Measurements from ENCODE around the gene MMD2.

DNA sequence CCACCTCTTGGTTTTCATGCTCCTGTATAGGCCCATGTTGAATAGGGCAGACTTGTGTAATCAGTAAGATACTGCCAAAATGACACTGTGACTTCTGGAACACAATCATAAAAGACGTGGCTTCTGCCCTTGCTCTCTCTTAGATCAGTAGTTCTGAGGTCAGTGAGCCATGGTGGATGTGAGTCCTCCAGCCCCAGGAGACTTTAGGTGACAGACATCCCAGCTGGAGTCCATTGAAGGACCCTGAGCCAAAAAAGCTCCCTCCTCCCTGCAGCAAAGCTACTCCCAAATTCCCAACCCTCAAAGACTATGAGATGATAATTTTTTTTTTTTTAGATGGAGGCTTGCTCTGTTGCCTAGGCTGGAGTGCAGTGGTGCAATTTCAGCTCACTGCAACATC is 72.3 kb downstream of the MMD2 start:
- TF ChIP-seq, protein P1, sequence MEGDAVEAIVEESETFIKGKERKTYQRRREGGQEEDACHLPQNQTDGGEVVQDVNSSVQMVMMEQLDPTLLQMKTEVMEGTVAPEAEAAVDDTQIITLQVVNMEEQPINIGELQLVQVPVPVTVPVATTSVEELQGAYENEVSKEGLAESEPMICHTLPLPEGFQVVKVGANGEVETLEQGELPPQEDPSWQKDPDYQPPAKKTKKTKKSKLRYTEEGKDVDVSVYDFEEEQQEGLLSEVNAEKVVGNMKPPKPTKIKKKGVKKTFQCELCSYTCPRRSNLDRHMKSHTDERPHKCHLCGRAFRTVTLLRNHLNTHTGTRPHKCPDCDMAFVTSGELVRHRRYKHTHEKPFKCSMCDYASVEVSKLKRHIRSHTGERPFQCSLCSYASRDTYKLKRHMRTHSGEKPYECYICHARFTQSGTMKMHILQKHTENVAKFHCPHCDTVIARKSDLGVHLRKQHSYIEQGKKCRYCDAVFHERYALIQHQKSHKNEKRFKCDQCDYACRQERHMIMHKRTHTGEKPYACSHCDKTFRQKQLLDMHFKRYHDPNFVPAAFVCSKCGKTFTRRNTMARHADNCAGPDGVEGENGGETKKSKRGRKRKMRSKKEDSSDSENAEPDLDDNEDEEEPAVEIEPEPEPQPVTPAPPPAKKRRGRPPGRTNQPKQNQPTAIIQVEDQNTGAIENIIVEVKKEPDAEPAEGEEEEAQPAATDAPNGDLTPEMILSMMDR (IDR thresholded peaks at IDR 0.05; ENCODE audit: low read depth, low read length, poor library complexity, severe bottlenecking), result no peak
- TF ChIP-seq EZH2phosphoT487 (IDR thresholded peaks at IDR 0.05; ENCODE audit: borderline replicate concordance, low read length), result no peak
